ENCODE results near the gene XRCC3. TPM values are rescaled to one million over a fixed set of nuclear protein-coding genes. Genes with fewer than 3 reads are reported as not detected.

The XRCC3 gene
- total and polyA plus RNA-seq, 2 experiments from 2014 or later, result 20.4 to 72.9 TPM

DNA sequence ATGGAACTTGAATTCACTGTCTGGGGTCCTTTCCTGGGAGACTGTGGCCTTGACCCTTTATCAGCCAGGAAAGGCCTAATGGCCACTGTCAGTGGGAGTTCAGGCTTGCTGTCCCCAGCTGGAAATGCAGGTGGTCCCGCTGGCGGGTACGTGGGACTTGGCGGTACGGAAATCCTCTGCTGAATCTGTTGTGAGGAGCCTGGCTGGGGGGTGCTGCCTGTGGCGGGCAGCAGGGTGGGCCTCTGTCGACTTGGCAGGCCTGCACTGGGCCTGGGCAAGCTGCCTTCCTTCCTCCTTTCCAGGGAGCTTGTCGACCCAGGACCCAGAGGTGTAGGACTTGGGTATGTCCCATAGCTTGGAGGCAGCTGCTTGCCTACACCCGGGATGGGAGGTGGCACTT is 26.6 kb upstream of the XRCC3 start (continued):
- TF ChIP-seq ZNF462 (CRISPR knock-in tag; IDR thresholded peaks at IDR 0.05) (no peak), POLR2AphosphoS5 (IDR thresholded peaks at IDR 0.05; ENCODE audit: low read depth) (no peak), ZNF114 (CRISPR knock-in tag; IDR thresholded peaks at IDR 0.05) (no peak), ETS1 (IDR thresholded peaks at IDR 0.05) (no peak), ZNF331 (CRISPR knock-in tag; IDR thresholded peaks at IDR 0.05; ENCODE audit: low read depth) (no peak), NANOG (IDR thresholded peaks at IDR 0.05; ENCODE audit: borderline replicate concordance) (no peak)

GRCh38 chr14:103740991-103741689 is 25.9 kb upstream of the XRCC3 start:
- Histone ChIP-seq H3F3A (replicated peaks; ENCODE audit: low read depth) (no peaks in the 10 kb centered on the region), H3K27me3 (ENCODE audit: insufficient read depth) (no peaks in the 10 kb centered on the region), H4K20me1 (replicated peaks; ENCODE audit: insufficient read depth) (no peaks in the 10 kb centered on the region), H3K4me2 (no peak overlapping the region), H3K36me3 (ENCODE audit: insufficient read depth) (no peaks in the 10 kb centered on the region), H3K4me3 (no peak overlapping the region), H3K4me1 (ENCODE audit: insufficient read depth) (no peaks in the 10 kb centered on the region), H3K9me2 (ENCODE audit: insufficient read depth) (no peaks in the 10 kb centered on the region), H3K79me2 (replicated peaks; ENCODE audit: insufficient read depth) (no peaks in the 10 kb centered on the region), H2AFZ (no peak overlapping the region), H3K27ac (ENCODE audit: low read depth) (no peak overlapping the region)
- no peak overlapping the region for H3K27ac Mint-ChIP-seq
- H3K4me3 Mint-ChIP-seq, result no peak overlapping the region
- no peak for ATAC-seq
- H3K36me3 Mint-ChIP-seq (ENCODE audit: low read depth), result peaks cover 17% of the 10 kb centered on the region
- H3K9me3 Mint-ChIP-seq, result no peaks in the 10 kb centered on the region
- peaks cover 36% of the 10 kb centered on the region for H3K4me1 Mint-ChIP-seq
- H3K27me3 Mint-ChIP-seq (ENCODE audit: insufficient read depth, low read depth, poor library complexity), result peaks cover 16% of the 10 kb centered on the region
- DNase-seq (ENCODE audit: low spot score), result no peak
- TF ChIP-seq POLR2AphosphoS5 (IDR thresholded peaks at IDR 0.05; ENCODE audit: low read depth) (no peak), ETS1 (IDR thresholded peaks at IDR 0.05) (no peak), STAT1 (IDR thresholded peaks at IDR 0.05; ENCODE audit: unreplicated experiment) (no peak), CREB1 (CRISPR knock-in tag; IDR thresholded peaks at IDR 0.05; ENCODE audit: low read depth) (no peak)

All from GM23338 (cell line).